Mammary epithelial cell (primary cell): ENCODE results near the gene KRT23.

Experiments used
- CTCF ChIP-seq, 2 donors: IDR thresholded peaks in 1 of 2; conservative IDR thresholded peaks in 1 of 2; 2 replicates each; pipeline ENCODE4 v1.5.1; 2011 to 2012; ENCODE audit warnings: inconsistent platforms in 2 of 2, low read length in 2 of 2, mild to moderate bottlenecking in 2 of 2, control low read depth in 1 of 2, low read depth in 1 of 2; ENCODE audit not compliant: insufficient read depth in 1 of 2; ENCODE audit errors: extremely low read depth in 1 of 2
- EZH2 ChIP-seq: IDR thresholded peaks from 2 replicates; pipeline ENCODE4 v1.6.1; 2012; ENCODE audit warnings: low read length, inconsistent platforms, borderline replicate concordance

GRCh38 chr17:40886090-40886489 is 51.4 kb downstream of the KRT23 start:
- TF ChIP-seq CTCF (conservative IDR thresholded peaks at IDR 0.05 in 1 of 2, IDR thresholded peaks at IDR 0.05 in 1 of 2; ENCODE audit: extremely low read depth in 1 of 2, insufficient read depth in 1 of 2, low read depth in 1 of 2, low read length in 2 of 2) (no peak), EZH2 (no peak)
